GM10847 (cell line): Measurements from ENCODE around the gene XKR7.

Experiments
- POLR2A ChIP-seq: IDR thresholded peaks from 2 replicates; pipeline ENCODE4 v1.6.1; 2011; ENCODE audit not compliant: insufficient read length; ENCODE audit errors: extremely low read depth

Gene XKR7

GRCh38 chr20:31962761-31963160, 5.2 kb upstream of the XKR7 start:
- no peak for TF ChIP-seq POLR2A

DNA sequence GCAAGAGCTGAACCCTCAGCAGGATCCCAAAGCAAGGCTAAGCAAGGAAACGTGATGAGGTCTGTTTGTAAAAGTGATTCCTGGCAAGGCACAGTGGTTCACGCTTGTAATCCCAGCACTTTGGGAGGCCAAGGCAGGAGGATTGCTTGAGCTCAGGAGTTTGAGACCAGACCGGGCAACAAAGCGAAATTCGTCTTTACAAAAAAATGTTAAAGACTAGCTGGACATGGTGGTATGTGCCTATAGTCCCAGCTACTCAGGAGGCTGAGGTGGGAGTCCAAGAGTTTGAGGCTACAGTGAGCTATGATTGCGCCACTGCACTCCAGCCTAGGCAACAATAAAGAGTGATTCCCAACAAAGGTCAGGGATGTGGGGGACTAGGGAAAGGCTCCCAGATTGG, 4.1 kb upstream of the XKR7 start:
- TF ChIP-seq POLR2A, result no peak

DNA sequence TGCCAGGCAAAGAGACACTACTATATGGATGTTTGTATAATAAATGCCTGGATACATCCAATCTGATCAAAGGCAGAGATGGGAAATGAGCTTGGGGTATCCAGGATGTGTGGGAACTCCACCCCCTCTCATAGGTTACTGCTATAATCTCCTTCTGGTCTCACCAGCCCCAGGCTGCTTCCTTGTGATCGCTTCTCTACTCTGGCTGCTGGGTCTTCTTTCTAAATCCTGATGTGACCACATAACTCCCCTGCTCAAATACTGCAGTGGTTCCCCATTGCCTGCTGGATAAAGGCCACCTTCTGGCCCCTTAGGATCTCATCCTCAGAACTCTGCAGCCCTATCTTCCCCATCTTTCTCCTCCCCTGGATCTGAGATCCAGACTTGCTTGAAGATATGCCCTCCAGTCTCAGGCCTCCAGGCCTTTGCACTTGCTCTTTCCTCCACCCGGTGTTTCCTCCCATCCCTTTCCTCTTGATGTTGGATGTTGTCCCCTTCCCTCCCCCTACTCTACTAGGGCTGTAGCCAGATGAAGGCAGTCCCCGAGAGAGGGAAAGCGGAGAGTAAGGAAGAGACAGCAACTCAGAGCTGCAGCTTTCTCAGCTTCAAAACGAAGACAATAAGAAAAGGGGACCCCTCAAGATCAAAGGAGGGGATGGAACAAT, 828 bp upstream of the XKR7 start:
- no peak for TF ChIP-seq POLR2A

DNA sequence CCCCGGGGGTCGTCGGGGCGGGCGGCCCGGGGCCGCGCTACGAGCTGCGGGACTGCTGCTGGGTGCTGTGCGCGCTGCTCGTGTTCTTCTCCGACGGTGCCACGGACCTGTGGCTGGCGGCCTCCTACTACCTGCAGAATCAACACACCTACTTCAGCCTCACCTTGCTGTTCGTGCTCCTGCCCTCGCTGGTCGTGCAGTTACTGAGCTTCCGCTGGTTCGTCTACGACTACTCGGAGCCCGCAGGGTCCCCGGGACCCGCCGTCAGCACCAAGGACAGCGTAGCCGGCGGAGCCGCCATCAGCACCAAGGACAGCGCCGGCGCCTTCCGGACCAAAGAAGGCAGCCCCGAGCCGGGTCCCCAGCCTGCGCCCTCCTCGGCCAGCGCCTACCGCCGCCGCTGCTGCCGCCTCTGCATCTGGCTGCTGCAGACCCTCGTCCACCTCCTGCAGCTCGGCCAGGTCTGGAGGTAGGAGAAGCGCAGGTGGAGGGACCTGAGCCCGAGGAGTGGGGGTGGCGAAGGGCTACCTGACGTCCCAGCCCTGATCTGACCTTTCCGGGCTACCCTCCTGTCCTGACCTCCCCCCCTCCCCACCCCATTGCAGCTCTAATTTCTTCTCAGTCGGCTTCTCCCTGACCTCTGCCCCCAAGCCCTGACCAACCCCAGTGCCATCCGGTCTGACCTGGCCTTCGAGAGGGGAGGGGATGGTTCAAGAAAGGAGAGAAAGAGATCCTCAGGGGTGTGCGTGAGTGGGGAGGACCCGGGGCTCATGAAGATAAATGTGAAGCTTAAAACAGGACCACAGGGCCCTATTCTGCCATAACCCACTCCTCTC, 558 bp downstream of the XKR7 start:
- TF ChIP-seq POLR2A, result no peak

DNA sequence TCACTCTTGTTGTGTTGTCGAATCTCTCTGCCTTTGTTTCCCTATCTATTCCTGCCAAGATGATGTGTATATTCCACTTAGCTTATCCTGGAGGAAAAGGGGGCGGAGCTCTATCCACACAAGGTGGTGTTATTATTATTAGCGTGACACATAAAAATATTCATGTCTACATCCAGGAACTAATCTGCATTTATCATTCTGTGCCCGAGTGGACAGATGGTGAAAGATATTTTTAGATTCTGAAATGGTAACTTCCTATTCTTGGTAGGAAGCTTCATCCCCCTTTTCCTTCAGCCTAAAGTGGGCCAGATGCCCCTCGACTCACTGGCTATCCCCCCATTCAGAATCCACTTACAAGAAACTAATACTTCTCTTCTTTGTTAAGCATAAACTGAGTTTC, 2.0 kb downstream of the XKR7 start:
- no peak for TF ChIP-seq POLR2A

- no peak for TF ChIP-seq POLR2A
Measured at GRCh38 chr20:31972471-31973021, 4.6 kb downstream of the XKR7 start.

DNA sequence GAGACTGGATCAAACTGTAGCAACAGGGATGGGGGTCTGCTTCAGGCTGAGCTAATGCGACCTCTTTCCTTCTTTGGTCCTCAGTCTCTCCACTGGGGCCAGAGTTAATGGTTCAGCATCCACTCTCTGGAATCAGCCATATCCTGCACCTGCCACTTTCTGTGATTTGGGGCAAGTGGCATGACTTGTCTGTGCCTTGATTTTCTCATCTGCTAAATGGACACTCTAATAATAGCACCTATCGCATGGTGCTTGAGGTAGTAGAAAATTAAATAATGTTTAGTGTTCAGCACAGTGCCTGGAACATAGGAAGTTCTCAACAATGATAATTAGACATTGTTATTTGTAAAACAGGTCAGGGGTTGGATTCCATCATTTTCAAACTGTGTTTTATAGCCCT, 6.3 kb downstream of the XKR7 start:
- no peak for TF ChIP-seq POLR2A

DNA sequence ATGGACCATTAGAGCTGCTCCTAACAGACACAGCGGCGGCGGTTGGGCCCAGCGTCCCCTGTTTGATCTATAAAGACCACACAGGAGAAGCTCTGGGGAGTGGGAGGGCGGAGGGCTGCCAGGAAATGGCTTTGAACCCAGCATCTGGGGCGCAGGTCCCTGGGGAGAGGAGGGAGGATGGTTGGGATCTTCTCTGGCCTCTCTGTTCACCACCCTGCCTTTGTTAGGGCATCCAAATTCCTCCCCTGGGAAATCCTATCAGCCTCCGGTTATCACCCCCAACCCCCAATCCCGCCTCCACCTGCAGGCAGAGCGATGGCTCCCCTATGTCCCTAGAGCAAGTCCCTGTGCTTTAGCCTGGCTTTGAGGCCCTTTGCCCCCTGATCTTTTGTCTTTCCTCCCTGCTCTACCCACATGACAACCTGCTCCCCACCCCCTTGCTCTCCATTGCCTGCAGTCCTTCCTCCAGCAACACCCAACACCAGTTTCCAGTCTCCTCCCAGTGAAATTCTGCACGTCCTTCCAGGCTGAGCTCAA, 7.1 kb downstream of the XKR7 start:
- TF ChIP-seq POLR2A, result no peak

- no peak for TF ChIP-seq POLR2A
Measured at GRCh38 chr20:31975874-31976273, 7.9 kb downstream of the XKR7 start.

GRCh38 chr20:31977080-31977479, 9.1 kb downstream of the XKR7 start:
- no peak for TF ChIP-seq POLR2A

- TF ChIP-seq POLR2A, result no peak
Measured at GRCh38 chr20:31979713-31980426, 11.9 kb downstream of the XKR7 start.

DNA sequence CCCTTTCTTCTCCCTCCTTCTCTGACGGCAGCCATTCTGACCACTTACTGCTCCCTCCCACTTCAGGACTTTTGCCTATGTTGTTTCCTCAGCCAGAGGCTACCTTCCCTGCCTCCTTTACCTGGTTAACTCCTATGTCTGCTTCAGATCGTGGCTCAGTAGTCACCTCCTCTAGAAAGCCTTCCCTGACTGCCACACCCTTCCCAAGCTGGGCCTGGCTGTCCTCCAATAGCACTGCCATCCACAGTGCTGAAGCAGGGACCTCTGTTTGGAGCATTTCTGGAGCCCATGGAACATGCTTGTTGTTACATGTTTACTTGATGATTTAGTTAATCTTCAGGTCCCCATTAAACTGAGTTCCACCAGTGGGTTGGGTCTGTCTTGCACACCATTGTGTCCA, 13.8 kb downstream of the XKR7 start:
- TF ChIP-seq POLR2A, result no peak

GRCh38 chr20:31984981-31985471, 17.1 kb downstream of the XKR7 start:
- TF ChIP-seq POLR2A, result no peak

DNA sequence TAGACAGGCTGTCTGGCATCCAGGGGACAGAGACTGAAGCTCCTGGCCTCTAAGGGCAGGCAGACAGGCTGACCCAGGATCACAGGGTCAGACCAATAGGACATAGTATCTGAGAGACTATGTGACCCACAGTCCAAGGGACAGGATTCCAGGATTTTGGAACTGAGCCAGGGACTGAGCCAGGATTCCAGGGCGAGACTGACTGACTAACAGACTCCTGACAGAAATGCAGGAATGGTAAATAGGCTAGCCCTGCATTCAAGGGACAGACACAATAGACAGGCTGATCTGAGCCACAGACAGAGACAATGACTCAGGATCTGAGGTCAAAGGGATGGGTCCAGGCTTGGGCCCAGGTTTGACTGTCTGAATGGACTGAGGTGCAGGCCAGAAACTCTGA, 19.8 kb downstream of the XKR7 start:
- no peak for TF ChIP-seq POLR2A

- TF ChIP-seq POLR2A, result no peak
Measured at GRCh38 chr20:31988430-31989015, 20.6 kb downstream of the XKR7 start.
